Measurements from ENCODE around the gene CHFR.
"Not testable (repeated sequence)": the region's sequence is repeated elsewhere in the genome, so short reads cannot be mapped to it uniquely, and the experiment has no call there.

DNA sequence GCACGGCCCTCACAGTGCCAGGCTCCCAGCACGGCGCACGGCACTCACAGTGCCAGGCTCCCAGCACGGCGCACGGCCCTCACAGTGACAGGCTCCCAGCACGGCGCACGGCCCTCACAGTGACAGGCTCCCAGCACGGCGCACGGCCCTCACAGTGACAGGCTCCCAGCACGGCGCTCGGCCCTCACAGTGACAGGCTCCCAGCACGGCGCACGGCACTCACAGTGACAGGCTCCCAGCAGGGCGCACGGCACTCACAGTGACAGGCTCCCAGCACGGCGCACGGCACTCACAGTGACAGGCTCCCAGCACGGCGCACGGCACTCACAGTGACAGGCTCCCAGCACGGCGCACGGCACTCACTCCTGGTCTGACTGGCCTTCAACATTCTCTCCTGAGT, 51.2 kb downstream of the CHFR start:
- TF ChIP-seq, protein P1, sequence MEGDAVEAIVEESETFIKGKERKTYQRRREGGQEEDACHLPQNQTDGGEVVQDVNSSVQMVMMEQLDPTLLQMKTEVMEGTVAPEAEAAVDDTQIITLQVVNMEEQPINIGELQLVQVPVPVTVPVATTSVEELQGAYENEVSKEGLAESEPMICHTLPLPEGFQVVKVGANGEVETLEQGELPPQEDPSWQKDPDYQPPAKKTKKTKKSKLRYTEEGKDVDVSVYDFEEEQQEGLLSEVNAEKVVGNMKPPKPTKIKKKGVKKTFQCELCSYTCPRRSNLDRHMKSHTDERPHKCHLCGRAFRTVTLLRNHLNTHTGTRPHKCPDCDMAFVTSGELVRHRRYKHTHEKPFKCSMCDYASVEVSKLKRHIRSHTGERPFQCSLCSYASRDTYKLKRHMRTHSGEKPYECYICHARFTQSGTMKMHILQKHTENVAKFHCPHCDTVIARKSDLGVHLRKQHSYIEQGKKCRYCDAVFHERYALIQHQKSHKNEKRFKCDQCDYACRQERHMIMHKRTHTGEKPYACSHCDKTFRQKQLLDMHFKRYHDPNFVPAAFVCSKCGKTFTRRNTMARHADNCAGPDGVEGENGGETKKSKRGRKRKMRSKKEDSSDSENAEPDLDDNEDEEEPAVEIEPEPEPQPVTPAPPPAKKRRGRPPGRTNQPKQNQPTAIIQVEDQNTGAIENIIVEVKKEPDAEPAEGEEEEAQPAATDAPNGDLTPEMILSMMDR (IDR thresholded peaks at IDR 0.05): not testable (repeated sequence)
- not testable (repeated sequence) for TF ChIP-seq POLR2AphosphoS5, POLR2A, EP300 (IDR thresholded peaks at IDR 0.05)

Measured in stomach (tissue), 4 donors.